Nephron (organoid): ENCODE data around the gene HGFAC.

Experiments used
- H3K27ac Mint-ChIP-seq, 3 experiments: 2 replicates each; pipeline ENCODE4 v1.8.0; 2020; ENCODE audit warnings: mixed read lengths in 3 of 3, mild to moderate bottlenecking in 2 of 3, moderate library complexity in 1 of 3
- H3K27me3 Mint-ChIP-seq: 2 replicates; pipeline ENCODE4 v1.8.0; 2021; ENCODE audit warnings: low read depth, mild to moderate bottlenecking, moderate library complexity, mixed read lengths
- H3K36me3 Mint-ChIP-seq: 2 replicates; pipeline ENCODE4 v1.8.0; 2020; ENCODE audit warnings: low read depth, mixed read lengths
- H3K4me1 Mint-ChIP-seq: 2 replicates; pipeline ENCODE4 v1.8.0; 2020; ENCODE audit warnings: mixed read lengths
- H3K4me3 Mint-ChIP-seq, 3 experiments: 2 replicates each; pipeline ENCODE4 v1.8.0; 2020; ENCODE audit warnings: mild to moderate bottlenecking in 3 of 3, mixed read lengths in 3 of 3, moderate library complexity in 2 of 3
- H3K9me3 Mint-ChIP-seq: 2 replicates; pipeline ENCODE4 v1.8.0; 2020; ENCODE audit warnings: mixed read lengths
- TF ChIP-seq, protein P1 (sequence below), 3 experiments: fragments of 200-600 bp; sonication (generic); IDR thresholded peaks; one replicate each; pipeline ENCODE4 v1.5.0; 2021; ENCODE audit warnings: antibody characterized with exemption in 3 of 3; ENCODE audit not compliant: unreplicated experiment in 3 of 3

The HGFAC gene

GRCh38 chr4:3470244-3471097 lies 28.7 kb downstream of the HGFAC start:
- peak overlapping the region in 1 of 3 experiments; percentile 8 for H3K4me3 Mint-ChIP-seq
- TF ChIP-seq, protein P1, sequence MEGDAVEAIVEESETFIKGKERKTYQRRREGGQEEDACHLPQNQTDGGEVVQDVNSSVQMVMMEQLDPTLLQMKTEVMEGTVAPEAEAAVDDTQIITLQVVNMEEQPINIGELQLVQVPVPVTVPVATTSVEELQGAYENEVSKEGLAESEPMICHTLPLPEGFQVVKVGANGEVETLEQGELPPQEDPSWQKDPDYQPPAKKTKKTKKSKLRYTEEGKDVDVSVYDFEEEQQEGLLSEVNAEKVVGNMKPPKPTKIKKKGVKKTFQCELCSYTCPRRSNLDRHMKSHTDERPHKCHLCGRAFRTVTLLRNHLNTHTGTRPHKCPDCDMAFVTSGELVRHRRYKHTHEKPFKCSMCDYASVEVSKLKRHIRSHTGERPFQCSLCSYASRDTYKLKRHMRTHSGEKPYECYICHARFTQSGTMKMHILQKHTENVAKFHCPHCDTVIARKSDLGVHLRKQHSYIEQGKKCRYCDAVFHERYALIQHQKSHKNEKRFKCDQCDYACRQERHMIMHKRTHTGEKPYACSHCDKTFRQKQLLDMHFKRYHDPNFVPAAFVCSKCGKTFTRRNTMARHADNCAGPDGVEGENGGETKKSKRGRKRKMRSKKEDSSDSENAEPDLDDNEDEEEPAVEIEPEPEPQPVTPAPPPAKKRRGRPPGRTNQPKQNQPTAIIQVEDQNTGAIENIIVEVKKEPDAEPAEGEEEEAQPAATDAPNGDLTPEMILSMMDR (IDR thresholded peaks at IDR 0.05; ENCODE audit: unreplicated experiment in 3 of 3), result no peak
- no peaks in the 10 kb centered on the region for H3K36me3 Mint-ChIP-seq
- H3K27me3 Mint-ChIP-seq, result no peaks in the 10 kb centered on the region
- peaks cover 15% of the 10 kb centered on the region for H3K4me1 Mint-ChIP-seq
- no peak overlapping the region for H3K27ac Mint-ChIP-seq
- H3K9me3 Mint-ChIP-seq, result no peaks in the 10 kb centered on the region

- Mint-ChIP-seq H3K9me3 (no peaks in the 10 kb centered on the region), H3K36me3 (no peaks in the 10 kb centered on the region), H3K4me1 (peaks cover 14% of the 10 kb centered on the region), H3K27ac (no peak overlapping the region), H3K4me3 (no peak overlapping the region), H3K27me3 (no peaks in the 10 kb centered on the region)
- TF ChIP-seq, protein P1 (IDR thresholded peaks at IDR 0.05; ENCODE audit: unreplicated experiment in 3 of 3), result no peak
Measured at GRCh38 chr4:3471098-3471760, 29.5 kb downstream of the HGFAC start.

GRCh38 chr4:3471886-3472285 lies 30.1 kb downstream of the HGFAC start:
- TF ChIP-seq, protein P1 (IDR thresholded peaks at IDR 0.05; ENCODE audit: unreplicated experiment in 3 of 3), result no peak
- Mint-ChIP-seq H3K4me3 (no peak overlapping the region), H3K36me3 (no peaks in the 10 kb centered on the region), H3K4me1 (peaks cover 14% of the 10 kb centered on the region), H3K9me3 (no peaks in the 10 kb centered on the region), H3K27me3 (no peaks in the 10 kb centered on the region), H3K27ac (no peak overlapping the region)

- Mint-ChIP-seq H3K36me3 (no peaks in the 10 kb centered on the region), H3K9me3 (no peaks in the 10 kb centered on the region), H3K4me1 (peaks cover 14% of the 10 kb centered on the region), H3K4me3 (no peak overlapping the region), H3K27ac (no peak overlapping the region), H3K27me3 (no peaks in the 10 kb centered on the region)
- TF ChIP-seq, protein P1 (IDR thresholded peaks at IDR 0.05; ENCODE audit: unreplicated experiment in 3 of 3), result no peak
Measured at GRCh38 chr4:3472411-3473141, 30.8 kb downstream of the HGFAC start.

DNA sequence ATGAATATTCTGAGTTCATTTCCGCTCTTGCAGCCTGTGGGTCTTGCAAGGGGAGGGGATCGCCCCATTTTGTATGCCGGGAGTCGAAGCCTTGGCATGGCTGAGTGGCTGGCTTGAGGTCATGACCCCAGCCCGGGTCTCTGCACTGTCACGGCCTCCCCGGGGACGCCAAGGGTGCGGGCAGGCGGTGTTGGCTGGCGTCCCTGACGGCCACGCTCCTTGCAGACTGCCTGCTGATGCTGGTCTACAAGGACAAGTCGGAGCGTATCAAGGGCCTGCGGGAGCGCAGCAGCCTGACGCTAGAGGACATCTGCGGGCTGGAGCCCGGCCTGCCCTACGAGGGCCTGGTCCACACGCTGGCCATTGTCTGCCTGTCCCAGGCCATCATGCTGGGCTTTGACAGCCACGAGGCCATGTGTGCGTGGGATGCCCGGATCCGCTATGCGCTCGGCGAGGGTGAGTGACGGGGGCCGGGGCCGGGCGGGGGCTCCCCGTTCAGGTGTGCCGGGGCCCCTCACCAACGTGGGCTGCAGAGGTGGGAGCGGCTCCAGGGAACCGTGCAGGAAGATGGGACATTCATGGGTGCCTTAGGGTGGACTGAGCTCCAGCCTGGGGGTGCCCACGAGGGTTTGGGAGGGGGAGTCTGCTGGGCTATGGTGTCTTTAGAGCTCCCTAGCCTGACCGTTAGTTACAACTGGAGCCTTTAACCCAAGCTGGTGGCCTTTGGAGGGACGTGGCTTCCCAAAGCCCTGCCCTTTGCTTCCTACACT lies 31.6 kb downstream of the HGFAC start:
- Mint-ChIP-seq H3K4me3 (no peak overlapping the region), H3K27me3 (no peaks in the 10 kb centered on the region), H3K36me3 (no peaks in the 10 kb centered on the region), H3K9me3 (no peaks in the 10 kb centered on the region), H3K27ac (no peak overlapping the region), H3K4me1 (peaks cover 14% of the 10 kb centered on the region)
- TF ChIP-seq, protein P1 (IDR thresholded peaks at IDR 0.05; ENCODE audit: unreplicated experiment in 3 of 3), result no peak
